Activated T-cell treated with anti-CD3 and anti-CD28 coated beads for 1 hour (primary cell): ENCODE measurements around the gene SNRNP25.

Experiments
- DNase-seq: peaks from one replicate; pipeline ENCODE4 v3.0.0-alpha.2; 2020; ENCODE audit warnings: low read depth

SNRNP25 gene

GRCh38 chr16:78444-79150, 25.0 kb downstream of the SNRNP25 start:
- DNase-seq: no peak

GRCh38 chr16:79151-80054, 25.8 kb downstream of the SNRNP25 start:
- DNase-seq: no peak

DNA sequence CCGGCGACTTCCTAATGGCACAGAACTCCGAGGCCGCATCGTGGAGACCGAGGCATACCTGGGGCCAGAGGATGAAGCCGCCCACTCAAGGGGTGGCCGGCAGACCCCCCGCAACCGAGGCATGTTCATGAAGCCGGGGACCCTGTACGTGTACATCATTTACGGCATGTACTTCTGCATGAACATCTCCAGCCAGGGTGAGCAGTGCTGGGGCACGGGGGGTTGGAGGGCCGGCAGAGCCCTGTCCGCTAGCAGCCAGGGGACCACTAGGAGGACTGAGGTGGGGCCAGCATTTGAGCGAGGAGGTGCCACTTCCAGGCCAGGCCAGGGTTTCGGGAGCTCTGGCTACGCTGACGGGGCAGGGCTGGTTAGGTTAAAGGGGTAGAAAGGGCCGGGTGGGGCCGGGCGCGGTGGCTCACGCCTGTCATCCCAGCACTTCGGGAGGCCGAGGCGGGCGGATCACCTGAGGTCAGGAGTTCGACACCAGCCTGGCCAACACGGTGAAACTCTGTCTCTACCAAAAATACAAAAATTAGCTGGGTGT, 29.5 kb downstream of the SNRNP25 start:
- DNase-seq: no peak

- no peak for DNase-seq
These were observed 30.4 kb downstream of the SNRNP25 start for GRCh38 chr16:83781-84615.

DNA sequence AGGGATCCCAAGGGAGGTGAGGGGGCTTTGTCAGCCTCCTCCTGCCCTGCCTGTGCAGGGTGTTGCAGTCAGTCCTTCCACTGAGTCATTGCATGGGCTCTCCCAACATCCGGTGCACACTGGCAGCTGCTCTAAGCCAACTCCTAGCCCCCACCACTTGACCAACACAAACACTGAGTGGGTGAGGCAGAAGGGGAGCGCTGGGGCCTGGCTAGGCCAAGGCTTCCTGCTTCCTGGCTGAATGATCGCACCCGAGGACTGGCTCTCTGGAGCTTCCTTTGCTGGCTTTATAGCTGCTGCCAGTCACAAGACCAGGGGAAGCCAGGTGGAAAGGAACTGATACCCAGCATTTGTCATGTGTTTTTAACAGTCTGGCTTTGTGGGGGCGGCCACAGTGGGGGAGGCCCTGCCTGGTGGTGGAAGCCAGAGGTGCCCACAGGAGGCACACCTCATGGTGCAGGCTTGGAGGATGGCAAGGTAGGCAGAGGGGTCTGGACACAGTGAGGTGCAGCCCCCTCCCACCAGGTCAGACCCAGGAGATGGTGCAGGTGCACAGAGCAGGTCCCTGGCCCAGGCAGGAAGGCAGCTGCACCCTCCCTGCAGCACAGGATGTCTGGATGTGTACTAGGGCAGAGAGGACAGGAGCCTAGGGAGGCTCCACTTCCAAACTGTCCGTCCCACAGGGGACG, 31.2 kb downstream of the SNRNP25 start:
- peak; percentile 26 for DNase-seq

DNA sequence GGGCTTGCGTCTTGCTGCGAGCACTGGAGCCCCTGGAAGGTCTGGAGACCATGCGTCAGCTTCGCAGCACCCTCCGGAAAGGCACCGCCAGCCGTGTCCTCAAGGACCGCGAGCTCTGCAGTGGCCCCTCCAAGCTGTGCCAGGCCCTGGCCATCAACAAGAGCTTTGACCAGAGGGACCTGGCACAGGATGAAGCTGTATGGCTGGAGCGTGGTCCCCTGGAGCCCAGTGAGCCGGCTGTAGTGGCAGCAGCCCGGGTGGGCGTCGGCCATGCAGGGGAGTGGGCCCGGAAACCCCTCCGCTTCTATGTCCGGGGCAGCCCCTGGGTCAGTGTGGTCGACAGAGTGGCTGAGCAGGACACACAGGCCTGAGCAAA, 31.8 kb downstream of the SNRNP25 start:
- no peak for DNase-seq

DNA sequence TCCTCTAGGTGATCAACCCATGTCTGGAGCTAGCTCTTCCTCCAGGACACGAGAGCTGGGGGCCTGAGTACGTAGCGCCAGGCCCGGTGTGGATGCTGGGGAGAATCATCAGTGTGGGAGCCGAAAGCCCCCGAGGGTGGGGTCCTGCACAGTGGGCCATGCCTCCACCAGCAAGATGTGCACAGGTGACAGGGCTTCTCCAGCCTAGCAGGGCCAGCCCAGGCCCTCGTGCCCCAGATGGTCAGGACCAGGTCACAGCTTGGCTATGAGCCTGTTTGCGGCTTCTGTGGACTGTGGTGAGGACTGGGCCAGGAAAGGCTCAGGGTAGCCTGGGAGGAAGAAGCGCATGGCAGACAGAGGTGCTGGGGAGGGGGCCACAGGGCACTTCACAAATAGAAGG, 32.2 kb downstream of the SNRNP25 start:
- no peak for DNase-seq

DNA sequence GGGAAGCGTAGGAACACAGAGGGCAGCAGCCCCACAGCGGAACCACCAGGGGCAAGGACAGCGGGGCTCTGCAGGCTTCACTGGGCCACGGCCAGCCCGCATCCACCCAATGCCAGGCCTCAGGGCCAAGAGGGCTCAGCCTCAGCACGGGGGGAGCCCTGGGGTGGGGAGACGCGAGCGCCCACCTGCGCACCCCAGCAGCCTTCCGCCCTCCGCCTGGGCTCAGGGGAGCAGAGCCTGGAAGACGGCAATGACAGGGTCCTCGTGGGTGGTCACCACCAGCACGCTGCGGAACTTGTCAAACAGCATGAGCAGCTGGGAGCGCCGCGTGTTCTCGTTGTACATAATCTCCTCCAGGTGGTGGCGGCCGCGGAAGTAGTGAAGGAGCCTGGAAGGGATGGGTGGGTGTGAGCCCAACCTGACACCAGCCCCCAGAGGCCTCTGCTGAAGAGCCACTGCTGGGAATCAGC, 32.9 kb downstream of the SNRNP25 start:
- DNase-seq: no peak

DNA sequence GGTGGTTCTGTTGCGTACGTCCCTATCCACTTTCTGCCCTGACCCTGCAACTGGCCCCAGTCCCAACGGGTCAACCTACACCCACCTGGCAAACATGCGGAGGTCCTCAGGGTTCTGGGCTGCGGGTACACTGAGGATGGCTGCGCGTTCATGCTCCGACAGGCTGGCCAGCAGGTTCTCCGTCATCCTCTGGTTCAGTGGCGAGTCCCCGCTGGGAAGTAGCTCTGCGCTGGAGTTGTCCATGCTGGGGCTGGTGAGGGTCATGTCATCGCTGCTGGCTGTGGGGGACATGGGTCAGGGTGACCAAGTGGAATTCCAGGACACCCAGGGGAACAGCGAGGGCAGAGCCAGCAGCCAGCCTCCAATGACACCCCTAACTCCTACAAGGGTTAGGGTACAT, 35.0 kb downstream of the SNRNP25 start:
- DNase-seq: no peak

- DNase-seq: no peak
These were observed 36.0 kb downstream of the SNRNP25 start for GRCh38 chr16:89391-90302.

GRCh38 chr16:91484-91883, 37.9 kb downstream of the SNRNP25 start:
- DNase-seq: no peak

GRCh38 chr16:92431-93339, 39.1 kb downstream of the SNRNP25 start:
- DNase-seq: no peak

- no peak for DNase-seq
These were observed 41.3 kb downstream of the SNRNP25 start for GRCh38 chr16:94918-95265.

GRCh38 chr16:96935-97381, 43.3 kb downstream of the SNRNP25 start:
- peak; percentile 86 for DNase-seq

- no peak for DNase-seq
These were observed 44.2 kb downstream of the SNRNP25 start for GRCh38 chr16:97822-98221.

DNA sequence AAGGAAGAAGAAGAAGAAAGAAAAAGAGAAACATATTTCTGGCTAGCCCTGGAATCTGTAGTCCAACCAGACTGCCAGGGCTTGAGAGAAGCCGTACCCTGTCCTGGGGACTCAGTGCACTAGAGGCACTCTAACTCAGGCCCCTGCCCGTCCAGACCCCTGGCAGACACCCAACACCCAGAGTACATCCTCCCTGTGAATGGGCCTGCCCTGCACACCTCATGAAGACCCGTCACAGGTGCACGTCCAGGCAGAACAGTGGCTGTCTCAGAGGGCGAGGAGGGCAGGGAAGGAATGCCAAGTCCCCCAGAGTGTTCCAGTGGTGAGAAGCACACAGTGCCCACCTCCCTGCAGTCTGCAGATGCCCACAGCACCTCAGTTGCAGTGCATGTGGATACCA, 47.4 kb downstream of the SNRNP25 start:
- DNase-seq: no peak

- DNase-seq: no peak
These were observed 48.0 kb downstream of the SNRNP25 start for GRCh38 chr16:101586-101985.

- DNase-seq: no peak
These were observed 48.6 kb downstream of the SNRNP25 start for GRCh38 chr16:102060-102855.

DNA sequence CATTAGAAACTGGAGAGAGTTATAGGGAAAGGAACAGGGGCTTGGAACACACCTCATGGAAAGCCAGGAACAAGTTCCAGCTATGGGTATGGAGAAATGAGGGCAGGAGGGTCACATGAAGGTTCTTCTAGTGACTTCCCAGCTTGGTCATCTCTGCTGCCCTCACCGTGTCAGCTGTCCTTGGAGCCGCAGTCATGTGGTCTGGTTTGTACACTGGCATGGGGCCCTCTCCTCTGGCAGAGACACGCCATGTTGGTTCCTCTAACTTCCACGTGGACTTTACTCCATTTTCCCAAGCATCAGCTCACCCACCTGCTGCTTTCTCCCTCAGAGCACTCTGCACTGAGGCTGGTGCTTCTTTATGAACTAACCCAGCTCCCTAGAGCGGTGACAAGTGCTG, 50.7 kb downstream of the SNRNP25 start:
- DNase-seq: no peak
